PFSK-1 (cell line): ENCODE data around the gene IL6ST.

Experiments used
- FOXP2 ChIP-seq: optimal IDR thresholded peaks from 2 replicates; pipeline ENCODE3; 2011; ENCODE audit warnings: borderline replicate concordance, control low read depth, inconsistent platforms; ENCODE audit not compliant: insufficient read depth; ENCODE audit errors: extremely low read length, extremely low read depth
- POLR2AphosphoS5 ChIP-seq: IDR thresholded peaks from 2 replicates; pipeline ENCODE4 v1.6.1; 2012; ENCODE audit warnings: low read depth, mild to moderate bottlenecking, control low read depth, low read length, moderate library complexity
- REST ChIP-seq, 2 experiments: IDR thresholded peaks; 2 replicates each; pipeline versions ENCODE4 v1.6.1 to v1.8.0; 2011 to 2012; ENCODE audit warnings: low read depth in 2 of 2, low read length in 2 of 2, control low read depth in 1 of 2, inconsistent platforms in 1 of 2, mild to moderate bottlenecking in 1 of 2, moderate library complexity in 1 of 2; ENCODE audit not compliant: insufficient read depth in 1 of 2
- SIN3A ChIP-seq: IDR thresholded peaks from 2 replicates; pipeline ENCODE4 v1.6.1; 2012; ENCODE audit warnings: mild to moderate bottlenecking, low read length, moderate library complexity, borderline replicate concordance; ENCODE audit not compliant: insufficient read depth
- TAF1 ChIP-seq: IDR thresholded peaks from 2 replicates; pipeline ENCODE4 v1.6.1; 2012; ENCODE audit warnings: low read length, control low read depth, borderline replicate concordance; ENCODE audit not compliant: insufficient read depth

DNA sequence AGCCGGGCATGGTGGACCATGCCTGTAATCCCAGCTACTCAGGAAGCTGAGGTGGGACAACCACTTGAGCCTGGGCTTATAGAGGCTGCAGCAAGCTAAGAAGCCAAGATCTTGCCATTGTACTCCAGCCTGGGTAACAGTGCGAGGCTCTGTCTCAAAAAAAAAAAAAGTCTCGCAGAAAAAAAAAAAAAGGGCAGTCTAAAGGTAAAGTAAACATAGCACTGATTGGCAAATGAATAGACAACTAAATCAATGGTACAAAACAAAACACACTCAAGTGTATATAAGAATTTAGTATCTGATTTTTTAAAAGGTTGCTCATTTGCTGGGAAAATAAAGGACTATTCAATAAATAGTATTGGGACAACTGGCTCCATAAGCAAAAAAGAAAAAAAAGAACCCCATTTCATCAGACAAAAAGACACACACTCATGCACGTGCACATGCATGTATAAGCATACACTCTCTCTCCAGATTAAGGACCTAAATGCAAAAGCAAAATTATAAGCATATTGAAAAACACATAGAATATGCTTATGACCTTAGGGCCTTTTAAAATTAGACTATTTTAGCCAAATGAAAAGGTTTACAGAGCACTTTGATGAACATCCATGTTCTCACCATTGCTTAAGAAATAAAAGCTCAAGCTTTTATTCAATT is 5.7 kb downstream of the IL6ST start:
- no peak for TF ChIP-seq REST (IDR thresholded peaks at IDR 0.05; ENCODE audit: insufficient read depth in 1 of 2, low read depth in 2 of 2, low read length in 2 of 2)
- no peak for TF ChIP-seq SIN3A
- no peak for TF ChIP-seq POLR2AphosphoS5
- TF ChIP-seq TAF1 = no peak
- no peak for TF ChIP-seq FOXP2
